CD8-positive, alpha-beta memory T cell (primary cell): ENCODE results near the gene CLASRP. TPM values are rescaled to one million over a fixed set of nuclear protein-coding genes. Genes with fewer than 3 reads are reported as not detected.

Experiments used
- CTCF ChIA-PET: fragments of 350-600 bp; sonication (Branson Sonifier 250); formaldehyde crosslinking; loops from one replicate; lab custom pipeline; 2021; ENCODE audit warnings: antibody characterized with exemption; lab: Charles Lee
- POLR2A ChIA-PET: fragments of 350-600 bp; sonication (Branson Sonifier 250); formaldehyde crosslinking; loops from one replicate; lab custom pipeline; 2021; ENCODE audit warnings: antibody characterized with exemption; lab: Charles Lee
- DNase-seq, 5 donors: peaks; one replicate each; pipeline versions ENCODE4 v3.0.0 to v3.0.0-alpha.2; 2020 to 2022; ENCODE audit warnings: mixed read lengths in 1 of 5
- H3K27ac ChIP-seq: one replicate; pipeline ENCODE4 v1.7.0; 2013; ENCODE audit warnings: low read depth, mild to moderate bottlenecking, low read length, moderate library complexity
- H3K27me3 ChIP-seq: 2 replicates; pipeline ENCODE4 v1.7.0; 2013; ENCODE audit warnings: low read length, mild to moderate bottlenecking; ENCODE audit not compliant: insufficient read depth, poor library complexity, severe bottlenecking
- H3K36me3 ChIP-seq: 2 replicates; pipeline ENCODE4 v1.7.0; 2013; ENCODE audit warnings: mild to moderate bottlenecking, low read length, moderate library complexity; ENCODE audit not compliant: insufficient read depth
- H3K4me1 ChIP-seq: 2 replicates; pipeline ENCODE4 v1.7.0; 2013; ENCODE audit warnings: mild to moderate bottlenecking, low read length, moderate library complexity; ENCODE audit not compliant: insufficient read depth
- H3K4me3 ChIP-seq: 2 replicates; pipeline ENCODE4 v1.7.0; 2013; ENCODE audit warnings: mild to moderate bottlenecking, low read length
- H3K9me3 ChIP-seq: 2 replicates; pipeline ENCODE4 v1.7.0; 2013; ENCODE audit warnings: mild to moderate bottlenecking, low read length
- H3K27ac Mint-ChIP-seq, 8 donors: one replicate each; pipeline ENCODE4 v1.8.0; 2020 to 2021; ENCODE audit warnings: mixed read lengths in 8 of 8, mild to moderate bottlenecking in 6 of 8, inconsistent platforms in 3 of 8, moderate library complexity in 3 of 8
- H3K27me3 Mint-ChIP-seq, 2 donors: one replicate each; pipeline ENCODE4 v1.8.0; 2020 to 2021; ENCODE audit warnings: mixed read lengths in 2 of 2, mild to moderate bottlenecking in 1 of 2, moderate library complexity in 1 of 2
- H3K36me3 Mint-ChIP-seq, 3 donors: one replicate each; pipeline ENCODE4 v1.8.0; 2020 to 2021; ENCODE audit warnings: mixed read lengths in 3 of 3, inconsistent platforms in 1 of 3, mild to moderate bottlenecking in 1 of 3
- H3K4me1 Mint-ChIP-seq, 3 donors: one replicate each; pipeline ENCODE4 v1.8.0; 2020 to 2021; ENCODE audit warnings: mixed read lengths in 3 of 3, inconsistent platforms in 1 of 3, mild to moderate bottlenecking in 1 of 3
- H3K4me3 Mint-ChIP-seq, 7 donors: one replicate each; pipeline ENCODE4 v1.8.0; 2020 to 2021; ENCODE audit warnings: mixed read lengths in 7 of 7, mild to moderate bottlenecking in 6 of 7, moderate library complexity in 4 of 7, inconsistent platforms in 2 of 7
- H3K9me3 Mint-ChIP-seq, 5 donors: one replicate each; pipeline ENCODE4 v1.8.0; 2020 to 2022; ENCODE audit warnings: mixed read lengths in 5 of 5, mild to moderate bottlenecking in 3 of 5, moderate library complexity in 2 of 5, inconsistent platforms in 1 of 5
- polyA plus RNA-seq: library from polyadenylated mRNA; unstranded; fragments of 300-500 nt; fragmentation: Illumina TruSeq; gene quantifications from one replicate; pipeline ENCODE4 v1.2.3, GENCODE V29; 2021
- total RNA-seq, 2 experiments: library from RNA; stranded (reverse); gene quantifications; one replicate each; pipeline ENCODE4 v1.2.3, GENCODE V29; 2021

The CLASRP gene
- total and polyA plus RNA-seq, 3 experiments from 2014 or later, result 7.9 to 84.1 (median 75.5) TPM

GRCh38 chr19:45051929-45052579, 13.2 kb downstream of the CLASRP start:
- no peaks in the 10 kb centered on the region for H3K27me3 ChIP-seq
- H3K9me3 ChIP-seq, result no peaks in the 10 kb centered on the region
- H3K27ac ChIP-seq, result no peak overlapping the region
- no peaks in the 10 kb centered on the region for H3K27me3 Mint-ChIP-seq
- DNase-seq, result no peak
- POLR2A ChIA-PET, result interaction anchor here (0.7 kb wide), 1 partner anchor 16 kb away, joined by 4 read pairs; no protein-coding TSS in a partner anchor
- CTCF ChIA-PET, result interaction anchor here (0.9 kb wide), 1 partner anchor 8 kb away, joined by 3 read pairs; no protein-coding TSS in a partner anchor
- peaks cover 16 to 24% (median 18%) of the 10 kb centered on the region in 3 donors for H3K4me1 Mint-ChIP-seq
- H3K36me3 ChIP-seq, result peaks cover 35% of the 10 kb centered on the region
- peaks cover 4% of the 10 kb centered on the region for H3K4me1 ChIP-seq
- peaks cover 0 to 73% (median 2%) of the 10 kb centered on the region in 3 donors for H3K36me3 Mint-ChIP-seq
- peak overlapping the region in 2 of 8 donors; percentile 57 to 86 for H3K27ac Mint-ChIP-seq
- H3K9me3 Mint-ChIP-seq, result peaks cover 0 to 2% (median 0%) of the 10 kb centered on the region in 5 donors
- no peak overlapping the region for H3K4me3 ChIP-seq
- no peak overlapping the region for H3K4me3 Mint-ChIP-seq

- H3K9me3 ChIP-seq, result no peaks in the 10 kb centered on the region
- H3K4me1 ChIP-seq, result no peaks in the 10 kb centered on the region
- H3K27ac Mint-ChIP-seq, result no peak overlapping the region
- no peaks in the 10 kb centered on the region for H3K27me3 Mint-ChIP-seq
- ChIA-PET POLR2A (no interaction called here), CTCF (interaction anchor here (1.3 to 1.4 kb wide), 2 partner anchors 67 to 69 kb away, joined by 3 to 5 read pairs; no protein-coding TSS in a partner anchor)
- H3K27ac ChIP-seq, result no peak overlapping the region
- H3K36me3 ChIP-seq, result peaks cover 68% of the 10 kb centered on the region
- H3K4me1 Mint-ChIP-seq, result peaks cover 4 to 10% (median 5%) of the 10 kb centered on the region in 3 donors
- peaks cover 3 to 96% (median 11%) of the 10 kb centered on the region in 3 donors for H3K36me3 Mint-ChIP-seq
- no peak overlapping the region for H3K4me3 Mint-ChIP-seq
- no peaks in the 10 kb centered on the region for H3K27me3 ChIP-seq
- H3K9me3 Mint-ChIP-seq, result peaks cover 0 to 2% (median 0%) of the 10 kb centered on the region in 5 donors
- DNase-seq, result no peak
- no peak overlapping the region for H3K4me3 ChIP-seq
These were observed 18.0 kb downstream of the CLASRP start for GRCh38 chr19:45056831-45057230.

GRCh38 chr19:45057444-45057843, 18.6 kb downstream of the CLASRP start:
- no peaks in the 10 kb centered on the region for H3K27me3 ChIP-seq
- POLR2A ChIA-PET, result no interaction called here
- DNase-seq, result no peak
- no peaks in the 10 kb centered on the region for H3K4me1 ChIP-seq
- Mint-ChIP-seq H3K4me1 (peaks cover 4 to 8% (median 5%) of the 10 kb centered on the region in 3 donors), H3K9me3 (no peaks in the 10 kb centered on the region), H3K4me3 (no peak overlapping the region), H3K27ac (peak overlapping the region in 1 of 8 donors; percentile 36), H3K27me3 (no peaks in the 10 kb centered on the region), H3K36me3 (peaks cover 3 to 92% (median 9%) of the 10 kb centered on the region in 3 donors)
- H3K4me3 ChIP-seq, result no peak overlapping the region
- H3K9me3 ChIP-seq, result no peaks in the 10 kb centered on the region
- no peak overlapping the region for H3K27ac ChIP-seq
- CTCF ChIA-PET, result interaction anchor here (1.3 to 1.4 kb wide), 2 partner anchors 68 to 69 kb away, joined by 3 to 5 read pairs; no protein-coding TSS in a partner anchor
- H3K36me3 ChIP-seq, result peaks cover 66% of the 10 kb centered on the region

GRCh38 chr19:45058622-45059159, 19.8 kb downstream of the CLASRP start:
- ChIA-PET POLR2A (no interaction called here), CTCF (interaction anchor here (1.1 to 2.0 kb wide), 10 partner anchors 10 to 156 kb away, joined by 4 to 17 read pairs (median 6); partner anchors contain the start of gene CLASRP)
- H3K9me3 ChIP-seq, result no peaks in the 10 kb centered on the region
- H3K4me3 ChIP-seq, result no peak overlapping the region
- Mint-ChIP-seq H3K36me3 (peaks cover 3 to 91% (median 9%) of the 10 kb centered on the region in 3 donors), H3K9me3 (no peaks in the 10 kb centered on the region), H3K4me3 (peak overlapping the region in 1 of 7 donors; percentile 27), H3K27ac (peak overlapping the region in 2 of 8 donors; percentile 80 to 89), H3K27me3 (no peaks in the 10 kb centered on the region), H3K4me1 (peaks cover 4 to 8% (median 5%) of the 10 kb centered on the region in 3 donors)
- no peak overlapping the region for H3K27ac ChIP-seq
- H3K36me3 ChIP-seq, result peaks cover 58% of the 10 kb centered on the region
- DNase-seq, result no peak
- H3K4me1 ChIP-seq, result no peaks in the 10 kb centered on the region
- H3K27me3 ChIP-seq, result no peaks in the 10 kb centered on the region

GRCh38 chr19:45059258-45059965, 20.6 kb downstream of the CLASRP start:
- CTCF ChIA-PET, result interaction anchor here (0.7 to 2.0 kb wide), 18 partner anchors 8 to 169 kb away, joined by 3 to 17 read pairs (median 4); partner anchors contain the start of genes CLASRP, GEMIN7 and RELB
- H3K27ac ChIP-seq, result no peak overlapping the region
- no peaks in the 10 kb centered on the region for H3K9me3 Mint-ChIP-seq
- peaks cover 54% of the 10 kb centered on the region for H3K36me3 ChIP-seq
- POLR2A ChIA-PET, result no interaction called here
- no peak overlapping the region for H3K4me3 Mint-ChIP-seq
- H3K4me1 Mint-ChIP-seq, result peaks cover 4 to 8% (median 5%) of the 10 kb centered on the region in 3 donors
- peaks cover 3 to 88% (median 9%) of the 10 kb centered on the region in 3 donors for H3K36me3 Mint-ChIP-seq
- H3K4me3 ChIP-seq, result no peak overlapping the region
- H3K27me3 Mint-ChIP-seq, result no peaks in the 10 kb centered on the region
- H3K27me3 ChIP-seq, result no peaks in the 10 kb centered on the region
- no peaks in the 10 kb centered on the region for H3K4me1 ChIP-seq
- peak; percentile 70 to 85 (median 78) for DNase-seq
- H3K9me3 ChIP-seq, result no peaks in the 10 kb centered on the region
- peak overlapping the region in 7 of 8 donors; percentile 48 to 97 (median 83) for H3K27ac Mint-ChIP-seq

- H3K4me1 Mint-ChIP-seq, result peaks cover 4 to 8% (median 5%) of the 10 kb centered on the region in 3 donors
- H3K9me3 Mint-ChIP-seq, result no peaks in the 10 kb centered on the region
- peak overlapping the region in 2 of 8 donors; percentile 24 to 37 for H3K27ac Mint-ChIP-seq
- no peaks in the 10 kb centered on the region for H3K27me3 Mint-ChIP-seq
- CTCF ChIA-PET, result interaction anchor here (1.2 to 1.7 kb wide), 3 partner anchors 34 to 73 kb away, joined by 3 to 6 read pairs (median 3); no protein-coding TSS in a partner anchor
- Histone ChIP-seq H3K27ac (no peak overlapping the region), H3K36me3 (peaks cover 41% of the 10 kb centered on the region), H3K4me1 (no peaks in the 10 kb centered on the region), H3K4me3 (no peak overlapping the region), H3K9me3 (no peaks in the 10 kb centered on the region), H3K27me3 (no peaks in the 10 kb centered on the region)
- no peak overlapping the region for H3K4me3 Mint-ChIP-seq
- H3K36me3 Mint-ChIP-seq, result peaks cover 3 to 80% (median 9%) of the 10 kb centered on the region in 3 donors
- POLR2A ChIA-PET, result no interaction called here
- no peak for DNase-seq
These were observed 23.1 kb downstream of the CLASRP start for GRCh38 chr19:45061965-45062364.

- POLR2A ChIA-PET, result no interaction called here
- CTCF ChIA-PET, result no interaction called here
- peaks cover 3 to 73% (median 7%) of the 10 kb centered on the region in 3 donors for H3K36me3 Mint-ChIP-seq
- Histone ChIP-seq H3K27me3 (no peaks in the 10 kb centered on the region), H3K9me3 (no peaks in the 10 kb centered on the region), H3K4me3 (no peak overlapping the region), H3K4me1 (no peaks in the 10 kb centered on the region), H3K36me3 (peaks cover 35% of the 10 kb centered on the region), H3K27ac (no peak overlapping the region)
- no peaks in the 10 kb centered on the region for H3K9me3 Mint-ChIP-seq
- H3K4me1 Mint-ChIP-seq, result peaks cover 4 to 5% (median 5%) of the 10 kb centered on the region in 3 donors
- no peak overlapping the region for H3K27ac Mint-ChIP-seq
- DNase-seq, result no peak
- no peak overlapping the region for H3K4me3 Mint-ChIP-seq
- no peaks in the 10 kb centered on the region for H3K27me3 Mint-ChIP-seq
These were observed 25.3 kb downstream of the CLASRP start for GRCh38 chr19:45063851-45064801.
